ENCODE results near the gene SKIL.

Gene SKIL

GRCh38 chr3:170350515-170351413 is 6.8 kb upstream of the SKIL start:
- DNase-seq = no peak

GRCh38 chr3:170352936-170353335 is 4.6 kb upstream of the SKIL start:
- DNase-seq = no peak

DNA sequence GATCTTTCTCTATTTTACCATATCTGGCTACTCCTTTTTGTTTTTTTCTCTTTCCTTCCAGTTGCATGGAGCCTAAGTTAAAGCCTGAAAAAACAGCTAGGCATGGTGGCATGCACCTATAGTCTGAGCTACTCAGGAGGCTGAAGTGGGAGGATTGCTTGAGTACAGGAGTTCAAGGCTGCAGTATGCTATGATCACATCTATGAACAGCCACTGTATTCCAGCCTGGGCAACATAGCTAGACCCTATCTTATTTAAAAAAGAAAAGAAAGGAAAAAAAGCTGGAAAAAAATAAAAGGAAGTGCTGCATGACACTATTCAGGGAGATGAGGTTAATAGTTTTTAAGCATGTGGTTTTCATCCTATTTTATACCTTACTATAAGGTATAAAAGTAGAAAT is 4.0 kb upstream of the SKIL start:
- no peak for DNase-seq

GRCh38 chr3:170354760-170355159 is 2.8 kb upstream of the SKIL start:
- no peak for DNase-seq

GRCh38 chr3:170355738-170356595 is 1.5 kb upstream of the SKIL start:
- no peak for DNase-seq

- peak; percentile 40 to 55 (median 44) for DNase-seq
These were observed 829 bp upstream of the SKIL start for GRCh38 chr3:170356596-170357175.

GRCh38 chr3:170358042-170359010 is 811 bp downstream of the SKIL start:
- peak; percentile 45 to 74 (median 56) for DNase-seq

DNA sequence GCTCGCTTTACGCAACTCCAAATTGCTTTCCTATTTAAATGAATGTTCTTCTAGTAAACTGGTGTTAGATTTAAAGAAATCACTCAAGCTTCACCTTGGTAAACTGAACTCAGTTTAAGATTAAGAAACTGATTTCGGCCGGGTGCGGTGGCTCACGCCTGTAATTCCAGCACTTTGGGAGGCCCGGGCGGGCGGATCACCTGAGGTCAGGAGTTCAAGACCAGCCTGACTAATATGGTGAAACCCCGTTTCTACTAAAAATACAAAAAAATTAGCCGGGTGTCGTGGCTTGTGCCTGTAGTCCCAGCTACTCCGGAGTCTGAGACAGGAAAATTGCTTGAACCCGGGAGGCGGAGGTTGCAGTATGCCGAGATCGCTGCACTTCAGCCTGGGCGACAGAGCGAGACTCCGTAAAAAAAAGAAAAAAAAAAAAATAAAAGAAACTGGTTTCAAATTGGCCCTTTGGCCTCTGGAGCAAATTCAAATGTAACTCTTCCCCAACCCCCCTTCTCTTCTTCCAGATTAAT is 1.7 kb downstream of the SKIL start:
- DNase-seq = no peak

DNA sequence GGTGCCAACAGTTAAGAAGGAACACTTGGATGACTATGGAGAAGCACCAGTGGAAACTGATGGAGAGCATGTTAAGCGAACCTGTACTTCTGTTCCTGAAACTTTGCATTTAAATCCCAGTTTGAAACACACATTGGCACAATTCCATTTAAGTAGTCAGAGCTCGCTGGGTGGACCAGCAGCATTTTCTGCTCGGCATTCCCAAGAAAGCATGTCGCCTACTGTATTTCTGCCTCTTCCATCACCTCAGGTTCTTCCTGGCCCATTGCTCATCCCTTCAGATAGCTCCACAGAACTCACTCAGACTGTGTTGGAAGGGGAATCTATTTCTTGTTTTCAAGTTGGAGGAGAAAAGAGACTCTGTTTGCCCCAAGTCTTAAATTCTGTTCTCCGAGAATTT is 3.0 kb downstream of the SKIL start:
- DNase-seq = no peak

GRCh38 chr3:170360916-170361315 is 3.4 kb downstream of the SKIL start:
- DNase-seq = no peak

DNA sequence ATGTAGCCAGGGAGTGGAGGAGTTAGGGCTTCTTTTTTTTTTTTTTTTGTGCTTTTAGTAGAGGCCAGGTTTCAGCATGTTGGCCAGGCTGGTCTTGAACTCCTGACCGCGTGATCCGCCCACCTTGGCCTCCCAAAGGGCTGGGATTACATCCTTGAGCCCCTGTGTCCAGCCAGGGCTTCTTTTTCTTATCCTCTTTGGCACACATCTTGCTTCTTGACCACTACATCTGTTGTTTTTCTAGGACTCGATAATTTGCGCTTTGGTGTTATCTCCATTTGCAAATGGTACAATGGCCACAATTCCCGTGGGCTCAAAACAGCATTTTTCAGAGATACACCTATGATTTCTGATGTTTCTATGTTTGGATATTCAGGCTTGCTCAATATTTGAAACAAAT is 4.2 kb downstream of the SKIL start:
- DNase-seq = no peak

- no peak for DNase-seq
These were observed 6.0 kb downstream of the SKIL start for GRCh38 chr3:170363471-170363994.

GRCh38 chr3:170364965-170365364 is 7.5 kb downstream of the SKIL start:
- no peak for DNase-seq

- DNase-seq = no peak
These were observed 10.3 kb downstream of the SKIL start for GRCh38 chr3:170367797-170368196.

DNA sequence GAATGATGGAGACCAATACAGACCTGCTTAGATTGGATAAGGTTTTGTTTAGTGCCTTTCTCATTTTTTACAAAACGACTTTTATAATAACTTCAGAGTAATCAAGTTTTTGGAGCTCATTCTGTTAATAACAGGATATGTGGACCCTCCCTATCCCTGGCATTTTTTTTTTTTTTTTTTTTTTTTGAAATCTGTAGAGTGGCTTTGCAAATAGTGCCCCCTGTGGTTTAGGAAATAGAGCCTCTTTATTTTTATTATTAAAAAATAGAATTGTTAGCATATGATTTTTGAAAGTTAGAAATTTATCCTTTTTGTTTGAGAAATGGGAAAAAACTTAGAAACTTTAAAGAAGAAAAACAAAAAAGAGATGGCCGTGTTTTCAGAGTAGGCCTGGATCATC is 11.4 kb downstream of the SKIL start:
- no peak for DNase-seq

DNA sequence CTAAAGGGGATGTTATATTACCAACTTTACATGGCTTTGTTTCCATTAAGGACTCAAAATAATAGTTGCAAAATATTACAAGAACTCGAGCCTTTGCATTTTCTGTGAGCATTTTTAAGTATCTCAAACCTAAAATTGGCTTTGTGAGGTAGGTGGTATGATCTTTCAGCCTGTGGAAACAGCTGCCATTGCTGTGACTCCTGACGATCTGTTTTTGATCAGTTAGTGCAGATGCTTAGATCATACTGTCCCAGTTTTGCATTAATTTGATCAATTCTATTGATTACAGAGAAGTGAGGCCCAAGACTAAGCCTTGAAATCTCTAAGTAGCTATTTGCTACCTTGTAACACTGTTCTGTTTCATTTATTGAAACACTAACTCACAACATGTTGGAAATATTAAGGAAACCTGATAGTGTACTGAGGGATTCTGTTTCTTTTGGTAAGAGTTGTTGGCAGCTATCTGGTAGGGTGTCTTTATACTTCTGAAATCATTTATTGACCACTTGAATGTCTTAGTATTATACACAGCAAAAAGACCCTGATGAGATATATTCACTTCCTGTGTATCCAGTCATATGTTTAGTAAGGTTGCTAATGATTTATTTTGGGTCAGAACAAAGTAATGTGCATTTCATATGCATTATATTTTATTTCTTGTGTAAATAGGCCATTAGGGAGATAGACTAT is 14.8 kb downstream of the SKIL start:
- no peak for DNase-seq

DNA sequence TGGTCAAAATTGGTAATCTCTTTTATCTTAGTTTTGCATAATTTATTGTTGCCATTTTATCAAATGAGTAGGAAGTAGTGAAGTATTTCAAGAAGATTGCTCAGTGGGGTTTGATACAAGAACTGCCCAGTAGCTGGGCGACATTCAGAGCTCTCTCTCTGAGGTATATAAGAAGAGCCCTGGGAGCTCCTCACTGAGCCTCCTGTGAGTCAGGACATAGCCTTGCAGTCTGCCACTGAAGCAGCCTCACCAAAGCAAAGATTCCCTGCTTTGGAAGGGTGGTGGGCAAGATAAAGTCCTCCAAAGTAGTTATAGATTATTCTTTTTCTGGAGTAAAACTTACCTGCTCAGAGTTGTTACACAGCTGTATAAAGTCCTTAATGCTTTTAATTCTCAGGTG is 26.1 kb downstream of the SKIL start:
- no peak for DNase-seq

DNA sequence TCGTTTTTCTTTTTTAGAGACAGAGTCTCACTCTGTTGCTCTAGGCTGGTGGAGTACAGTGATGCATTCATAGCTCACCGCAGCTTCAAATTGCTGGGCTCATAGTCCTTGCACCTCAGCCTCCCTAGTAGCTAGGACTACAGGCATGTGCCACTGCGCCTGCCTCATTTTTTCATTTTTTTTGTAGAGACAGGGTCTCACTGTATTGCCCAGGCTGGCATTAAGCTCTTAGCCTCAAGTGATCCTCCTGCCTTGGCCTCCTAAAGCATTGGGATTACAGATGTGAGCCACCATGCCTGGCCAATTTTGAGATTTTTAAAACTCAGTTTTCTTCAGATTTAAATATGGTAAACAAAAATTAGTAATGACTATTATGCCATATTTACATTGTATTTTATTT is 29.0 kb downstream of the SKIL start:
- DNase-seq = no peak

DNA sequence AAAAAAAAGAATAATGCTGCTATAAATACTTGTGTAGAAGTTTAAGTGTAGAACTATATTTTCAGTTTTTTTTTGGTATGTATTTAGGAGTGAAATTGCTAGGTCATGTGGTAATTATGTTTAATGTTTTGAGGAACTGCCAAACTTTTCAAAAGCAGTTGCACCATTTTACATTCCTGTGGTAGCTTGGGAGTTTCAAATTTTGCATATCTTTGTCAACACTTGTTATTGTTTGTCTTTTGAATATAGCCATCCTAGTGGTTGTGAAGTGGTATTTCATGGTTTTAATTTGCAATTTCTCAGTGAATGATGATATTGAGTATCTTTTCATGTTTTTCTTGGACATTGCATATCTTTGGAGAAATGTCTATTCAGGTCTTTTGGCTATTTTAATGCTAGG is 30.4 kb downstream of the SKIL start:
- DNase-seq = no peak

- no peak for DNase-seq
These were observed 33.6 kb downstream of the SKIL start for GRCh38 chr3:170391108-170391507.

DNA sequence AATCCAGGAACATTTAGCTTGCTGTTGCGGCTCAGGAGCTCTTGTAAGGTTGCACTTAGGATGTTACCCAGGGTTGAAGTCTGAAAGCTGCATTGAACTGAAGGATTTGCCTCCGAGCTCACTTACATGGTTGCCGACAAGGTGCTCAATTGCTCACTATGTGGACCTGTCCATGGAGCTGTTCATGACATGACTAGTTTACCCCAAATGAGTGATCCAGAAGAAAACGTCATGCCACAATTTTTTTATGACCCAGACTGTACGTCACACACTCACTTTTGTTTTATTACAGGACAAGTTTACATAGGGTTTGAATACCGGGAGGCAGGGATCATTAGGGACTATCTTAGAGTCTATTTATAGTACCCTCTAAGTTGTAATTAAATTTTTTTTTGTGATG is 40.2 kb downstream of the SKIL start:
- DNase-seq = no peak

Data from activated CD4-positive, CD25-positive, alpha-beta regulatory T cell (primary cell).